ENCODE results near the gene SEC11A.
"Not testable (repeated sequence)": the region's sequence is repeated elsewhere in the genome, so short reads cannot be mapped to it uniquely, and the experiment has no call there.

The SEC11A gene

GRCh38 chr15:84716036-84716732, at the start of gene SEC11A:
SEC11A (minus strand) TSS chr15:84716139; CDS start chr15:84716075, 64 bp downstream.
- peak; percentile 97 for DNase-seq

DNA sequence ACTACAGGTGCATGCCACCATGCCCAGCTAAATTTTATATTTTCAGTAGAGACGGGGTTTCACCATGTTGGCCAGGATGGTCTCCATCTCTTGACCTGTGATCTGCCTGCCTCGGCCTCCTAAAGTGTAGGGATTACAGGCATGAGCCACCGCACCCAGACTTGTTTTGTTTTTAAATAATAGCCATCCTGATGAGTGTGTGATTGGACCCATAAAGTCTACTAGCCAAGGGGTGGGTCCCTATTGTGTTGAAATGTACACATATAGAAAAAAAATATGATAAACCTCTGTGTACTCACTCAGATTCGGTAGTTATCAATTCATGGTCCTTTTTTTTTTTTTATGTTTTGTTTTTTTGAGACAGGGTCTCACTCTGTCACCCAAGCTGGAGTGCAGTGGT, 49.7 kb upstream of the SEC11A start:
- DNase-seq = no peak

GRCh38 chr15:84764989-84765388, 49.0 kb upstream of the SEC11A start:
- DNase-seq = no peak

DNA sequence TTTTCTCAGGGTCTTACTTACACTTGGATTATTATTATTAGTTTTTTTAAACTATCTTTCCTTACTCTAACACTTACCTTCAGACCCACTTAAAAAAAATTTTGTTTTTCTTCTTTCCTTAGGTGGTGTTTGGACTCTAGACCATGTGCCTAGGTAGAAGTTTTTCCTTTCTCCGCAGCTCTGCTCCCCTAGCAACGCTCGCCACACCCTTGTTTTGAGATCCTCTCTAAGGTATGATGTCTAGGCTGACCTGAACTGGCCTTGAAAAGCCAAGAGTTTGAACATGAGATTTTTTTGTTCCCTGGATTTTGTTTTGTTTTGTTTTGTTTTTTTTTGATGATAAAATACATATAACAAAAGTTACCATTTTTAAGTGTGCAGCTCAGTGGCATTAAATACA, 48.6 kb upstream of the SEC11A start:
- DNase-seq = no peak

DNA sequence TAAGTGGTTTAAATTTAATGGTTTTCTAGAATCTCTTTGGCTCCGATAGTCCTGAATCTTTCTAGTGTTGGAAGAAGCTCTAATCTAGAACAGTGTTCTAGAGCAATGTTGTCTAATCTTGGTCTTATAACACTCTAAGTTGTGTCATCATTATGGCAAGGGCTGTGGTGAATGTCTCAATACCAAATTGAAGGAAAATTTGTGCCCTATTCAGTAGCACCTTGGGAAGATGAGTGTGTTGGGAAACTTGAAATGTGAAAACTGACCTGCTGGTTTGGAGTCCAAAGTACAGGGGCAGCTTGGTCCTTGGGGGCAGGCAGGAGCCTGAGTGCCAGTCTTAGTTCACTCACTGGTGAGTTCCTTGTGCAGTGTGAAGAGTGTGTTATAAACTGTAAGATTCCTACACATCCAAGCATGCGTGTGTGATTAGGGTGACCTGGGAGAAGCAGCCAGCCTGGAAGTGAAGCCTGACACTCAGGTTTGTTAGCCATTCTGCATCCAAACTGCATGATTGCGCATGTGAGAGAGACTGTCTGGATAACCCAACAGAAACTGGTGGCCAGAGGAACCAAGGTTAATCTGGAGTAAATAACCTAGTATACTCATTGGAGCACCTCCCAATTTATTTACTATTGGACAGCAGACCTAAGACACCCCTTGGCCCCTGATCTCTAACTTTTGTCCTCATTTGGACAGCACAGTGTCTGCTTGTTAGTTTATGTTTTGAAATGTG, 47.1 kb upstream of the SEC11A start:
- no peak for DNase-seq

DNA sequence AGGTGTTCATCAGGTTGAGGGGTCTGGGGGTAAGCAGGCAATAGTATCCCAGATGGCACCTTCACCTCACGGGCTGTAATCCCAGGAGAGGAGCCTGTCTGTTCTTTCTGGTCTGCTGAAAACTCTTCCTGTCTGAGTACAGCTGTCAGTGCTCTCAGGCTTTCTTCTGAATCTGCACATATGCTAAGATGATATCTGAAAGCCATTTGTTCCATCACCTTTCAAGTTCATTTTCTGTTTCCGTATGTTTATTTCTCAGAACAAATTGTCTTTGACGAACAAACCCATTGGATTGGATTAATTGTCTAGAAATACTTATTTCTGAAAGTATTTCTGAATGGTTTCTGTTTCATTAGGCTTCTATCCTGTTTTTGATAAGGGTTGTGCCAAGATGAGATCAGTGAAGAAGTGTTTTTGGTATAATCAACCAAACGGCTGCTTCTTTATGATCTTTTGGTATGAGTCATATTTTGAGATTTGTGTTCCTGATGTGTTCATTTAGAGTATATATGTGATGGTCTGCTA, 45.7 kb upstream of the SEC11A start:
- DNase-seq = no peak

DNA sequence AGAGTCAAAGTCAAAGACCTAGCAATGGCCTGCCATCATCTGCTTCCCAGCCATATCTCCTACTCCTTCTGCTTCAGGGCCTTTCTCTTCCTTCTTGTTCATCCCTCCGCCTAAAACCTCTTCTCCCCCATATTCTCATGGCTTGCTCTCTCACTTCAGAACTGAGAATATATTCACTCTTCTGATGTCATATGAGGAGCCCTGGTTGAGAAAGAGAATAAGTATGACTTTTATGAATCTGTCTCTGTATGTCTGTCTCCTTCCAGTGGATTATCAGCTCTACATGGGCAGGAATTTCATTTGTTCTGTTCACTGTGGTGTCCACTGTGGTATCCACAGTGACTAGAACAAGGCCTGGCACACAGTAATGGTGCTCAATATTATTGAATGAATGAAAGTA, 44.3 kb upstream of the SEC11A start:
- no peak for DNase-seq

DNA sequence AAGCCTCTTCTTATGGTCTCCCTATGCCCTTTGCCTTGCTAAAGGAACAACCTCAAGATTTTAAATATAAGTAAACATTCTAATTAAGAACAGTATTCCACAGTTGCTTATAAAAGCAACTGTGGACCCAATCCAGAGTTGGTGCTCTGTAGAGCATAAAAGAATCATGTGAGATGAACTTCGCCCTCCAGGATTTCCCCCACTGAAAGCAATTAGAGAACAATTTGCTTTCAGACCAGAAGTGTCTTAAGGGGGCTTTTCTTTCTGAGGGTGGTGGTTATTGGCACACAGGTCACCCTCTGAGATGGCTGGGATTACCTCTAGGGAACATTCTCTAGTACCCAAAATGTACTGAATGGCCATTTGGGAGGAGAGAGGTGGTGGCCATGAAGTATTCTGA, 43.1 kb upstream of the SEC11A start:
- no peak for DNase-seq

GRCh38 chr15:84755736-84756527, 40.0 kb upstream of the SEC11A start:
- no peak for DNase-seq

DNA sequence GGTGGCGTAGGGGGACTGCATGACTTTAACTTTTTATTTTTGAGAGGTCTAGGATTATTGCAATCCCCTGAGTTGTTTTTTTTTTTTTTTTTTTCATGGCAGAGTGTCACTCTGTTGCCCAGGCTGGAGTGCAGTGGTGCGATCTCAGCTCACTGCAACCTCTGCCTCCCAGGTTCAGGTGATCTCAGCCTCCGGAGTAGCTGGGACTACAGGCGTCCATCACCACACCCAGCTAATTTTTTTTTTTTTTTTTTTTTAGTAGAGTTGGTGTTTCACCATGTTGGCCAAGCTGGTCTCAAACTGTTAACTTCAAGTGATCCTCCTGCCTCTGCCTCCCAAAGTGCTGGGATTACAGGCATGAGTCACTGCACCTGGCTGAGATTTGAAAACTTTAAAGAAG, 39.0 kb upstream of the SEC11A start:
- DNase-seq = not testable (repeated sequence)

- DNase-seq = no peak
These were observed 36.8 kb upstream of the SEC11A start for GRCh38 chr15:84752700-84753099.

DNA sequence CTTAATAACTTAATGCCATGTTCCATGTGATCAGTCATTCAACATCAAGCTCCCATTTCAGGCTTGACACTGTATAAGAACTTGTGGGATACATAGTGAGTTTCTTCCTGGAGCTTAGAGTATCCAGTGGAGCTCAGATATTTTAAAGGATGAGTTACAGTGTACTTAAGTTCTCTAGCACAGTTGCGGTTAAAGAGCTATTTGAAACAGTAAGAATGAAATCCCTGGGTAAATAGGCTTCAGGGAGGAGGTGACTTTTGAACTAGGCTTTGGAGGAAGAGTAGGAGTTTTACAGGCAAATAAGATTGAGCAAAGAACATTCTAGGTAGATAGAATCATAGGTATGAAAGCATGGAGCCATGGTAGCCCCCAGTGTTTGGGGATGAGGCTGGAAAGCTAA, 36.3 kb upstream of the SEC11A start:
- no peak for DNase-seq

DNA sequence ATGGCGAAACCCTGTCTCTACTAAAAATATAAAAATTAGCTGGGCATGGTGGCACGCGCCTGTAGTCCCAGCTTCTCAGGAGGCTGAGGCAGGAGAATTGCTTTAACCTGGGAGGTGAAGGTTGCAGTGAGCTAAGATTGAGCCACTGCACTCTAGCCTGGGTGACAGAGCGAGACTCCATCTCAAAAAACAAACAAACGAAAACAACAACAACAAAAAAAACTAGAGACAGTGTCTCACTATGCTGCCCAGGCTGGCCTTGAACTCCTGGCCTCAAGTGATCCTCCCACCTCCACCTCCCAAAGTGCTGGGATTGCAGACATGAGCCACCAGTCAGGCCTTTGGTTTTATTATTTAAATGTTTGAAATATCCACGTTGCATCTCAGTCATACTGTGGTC, 35.8 kb upstream of the SEC11A start:
- not testable (repeated sequence) for DNase-seq

DNA sequence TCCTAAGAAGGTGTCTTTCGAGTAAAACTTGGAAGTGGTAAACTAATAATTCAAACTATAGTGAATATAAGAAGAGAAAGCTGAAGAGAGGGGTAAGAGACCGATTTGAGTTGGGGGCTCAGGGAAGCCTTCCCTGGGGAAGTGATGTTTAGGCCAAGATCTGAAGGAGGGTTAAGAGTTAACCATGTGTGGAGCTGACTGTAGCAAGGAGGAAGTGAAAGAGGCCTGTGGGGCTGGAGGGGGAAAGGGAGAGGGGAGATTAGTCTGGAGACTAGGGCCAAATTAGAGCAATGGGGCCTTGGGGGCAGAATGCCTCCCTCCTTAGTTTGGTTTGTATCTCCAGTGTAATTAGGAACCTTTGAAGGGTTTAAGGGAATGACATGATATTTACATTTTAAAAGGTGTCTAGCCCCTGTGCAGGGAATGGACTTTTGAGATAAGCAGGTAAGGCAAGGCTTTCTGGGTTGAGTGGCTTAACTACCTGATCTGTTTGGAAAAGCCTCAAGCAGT, 34.7 kb upstream of the SEC11A start:
- DNase-seq = no peak

DNA sequence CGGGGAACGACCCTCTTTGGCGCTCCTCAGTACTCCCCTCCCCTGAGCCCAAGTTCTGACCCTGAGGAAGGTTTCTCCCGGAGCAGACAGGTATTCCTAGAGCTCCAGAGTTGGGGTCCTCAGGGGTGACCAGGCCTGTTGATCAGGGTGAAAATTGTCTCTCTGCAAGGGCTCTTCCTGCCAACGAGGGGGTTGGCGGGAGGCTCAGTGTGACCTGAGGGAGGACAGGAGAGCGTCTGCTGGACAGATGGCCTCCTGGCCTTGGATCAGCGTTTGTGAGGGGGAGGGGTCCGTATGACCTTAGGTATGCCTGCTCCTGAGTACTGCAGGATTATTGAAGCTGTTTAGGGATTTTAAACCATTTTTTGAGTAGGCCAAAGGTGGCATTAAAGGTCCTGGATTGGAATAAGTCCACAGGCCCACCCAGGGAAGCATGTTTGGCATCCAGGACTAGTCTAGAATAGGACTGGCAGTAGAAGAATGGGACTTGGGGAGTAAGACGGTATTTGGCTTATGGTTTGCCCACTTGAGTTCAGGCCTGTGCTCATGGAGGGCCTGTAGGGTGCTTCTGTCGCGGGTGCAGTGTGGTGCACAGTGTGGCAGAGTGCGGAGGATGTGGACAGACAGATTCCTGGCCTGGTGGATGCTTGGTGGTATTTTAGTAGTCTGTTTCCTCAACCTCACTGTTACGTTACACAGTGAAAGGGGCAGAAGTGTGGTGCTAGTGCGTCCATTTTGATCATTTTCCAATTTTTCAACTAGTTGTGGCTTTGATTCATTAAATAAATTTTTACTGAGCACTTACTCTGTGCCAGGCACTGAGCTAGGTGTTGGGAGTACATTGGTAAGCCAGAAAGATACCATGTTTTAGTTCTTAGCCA, 33.4 kb upstream of the SEC11A start:
- DNase-seq = no peak

DNA sequence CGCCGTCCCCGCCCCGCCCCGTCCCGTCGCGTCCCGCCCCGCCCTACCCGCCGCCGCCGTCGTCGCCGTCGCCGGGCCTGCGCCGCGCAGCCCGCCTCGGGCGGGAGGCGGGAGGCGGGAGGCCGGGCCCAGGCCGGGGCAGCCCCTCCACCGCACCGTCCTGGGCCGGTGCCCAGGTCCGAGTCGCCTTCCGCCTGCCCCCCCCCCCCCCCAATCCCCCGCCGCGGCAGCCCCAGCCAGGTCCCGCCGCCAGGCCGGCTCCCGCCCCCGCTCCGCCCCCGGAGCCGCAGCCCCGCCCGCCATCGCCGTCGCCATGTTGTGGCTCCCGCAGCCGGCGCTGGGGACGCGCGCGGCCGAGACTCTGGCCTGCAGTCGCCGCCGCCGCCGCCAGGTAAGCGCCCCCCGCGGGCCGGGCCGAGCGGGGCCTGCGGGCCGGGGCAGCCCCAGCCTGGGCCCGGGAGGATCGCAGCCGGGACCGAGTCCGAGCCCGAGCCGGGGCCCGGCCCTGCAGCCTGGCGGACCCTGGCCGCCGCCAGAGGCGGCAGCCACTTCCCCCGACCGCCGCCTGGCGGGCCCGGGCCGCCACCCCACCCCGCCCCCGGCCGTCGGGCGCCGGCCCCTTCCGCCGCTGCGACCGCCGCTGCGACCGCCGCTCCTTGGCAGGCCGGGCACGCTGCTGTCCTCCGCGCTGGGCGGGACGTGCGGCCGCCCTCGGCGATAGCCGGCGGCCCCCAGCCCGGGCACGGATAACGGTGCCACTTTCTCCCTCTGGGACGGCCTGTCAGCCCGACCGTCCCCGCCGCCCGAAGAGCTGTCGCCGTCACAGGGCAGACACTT, 32.6 kb upstream of the SEC11A start, which contains the start of gene ZNF592:
TSS of gene ZNF592 (plus strand) at position 319 of the 837 bp plus-strand sequence. CDS start 34,084 bp downstream, outside the sequence.
- peak; percentile 93 for DNase-seq

DNA sequence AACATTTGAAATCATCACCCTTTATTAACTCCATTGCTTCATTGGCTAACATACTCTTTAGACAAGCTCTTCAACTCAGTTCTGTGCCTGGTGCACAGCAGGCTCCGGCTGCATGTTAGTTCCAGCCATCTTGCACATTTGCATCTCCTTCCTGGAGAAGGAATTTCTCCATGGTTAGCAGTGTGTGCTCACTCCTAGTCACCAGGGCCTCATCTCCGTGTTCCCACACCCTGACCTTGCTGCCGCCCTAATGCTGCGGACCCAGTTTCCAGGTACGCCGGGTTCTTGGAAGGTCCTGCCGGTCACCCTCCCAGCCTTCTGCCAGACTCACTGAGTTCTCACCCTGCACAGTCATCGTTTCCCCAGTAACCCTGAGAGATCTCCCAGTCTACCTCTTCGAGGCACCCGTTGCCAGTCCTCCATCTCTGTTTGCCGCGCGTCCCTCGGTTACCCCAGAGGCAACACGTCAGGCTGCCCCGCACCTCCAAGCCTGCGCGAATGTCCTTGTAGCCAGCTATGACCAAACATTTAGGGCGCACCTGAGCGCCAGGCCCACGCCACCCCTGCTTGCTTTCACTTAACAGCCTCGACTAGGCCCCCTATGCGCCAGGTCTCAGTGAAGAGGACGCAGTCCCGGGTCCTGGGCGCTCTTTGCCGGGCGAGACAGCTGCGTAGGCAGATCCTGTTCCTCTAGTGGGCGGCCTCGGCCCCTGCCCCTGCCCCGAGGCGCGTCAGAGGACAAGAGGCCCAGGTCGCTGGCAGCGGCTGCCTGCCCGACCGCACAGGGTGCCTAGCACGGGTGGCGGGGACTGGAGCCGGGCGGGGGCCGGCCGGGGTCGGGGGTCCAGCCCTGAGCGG, 31.7 kb upstream of the SEC11A start:
- peak; percentile 89 for DNase-seq

- DNase-seq = no peak
These were observed 25.2 kb upstream of the SEC11A start for GRCh38 chr15:84741121-84741520.

DNA sequence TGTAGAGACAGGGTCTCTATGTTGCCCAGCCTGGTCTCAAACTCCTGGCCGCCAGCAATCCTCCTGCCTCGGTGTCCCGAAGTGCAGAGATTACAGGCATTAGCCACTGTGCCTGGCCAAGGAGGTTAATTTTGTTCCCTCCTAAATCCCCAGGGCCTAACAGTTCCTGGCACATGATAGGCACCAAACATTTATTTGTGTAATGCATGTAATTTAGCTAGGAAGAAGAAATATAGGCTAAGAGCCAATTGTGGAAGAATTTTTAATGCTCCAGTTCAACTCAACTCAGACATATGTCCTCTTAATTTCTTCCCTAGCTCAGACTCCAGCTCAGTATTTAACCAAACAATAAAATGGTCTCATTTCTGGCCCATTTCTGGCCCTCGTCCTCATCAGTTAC, 24.8 kb upstream of the SEC11A start:
- no peak for DNase-seq

DNA sequence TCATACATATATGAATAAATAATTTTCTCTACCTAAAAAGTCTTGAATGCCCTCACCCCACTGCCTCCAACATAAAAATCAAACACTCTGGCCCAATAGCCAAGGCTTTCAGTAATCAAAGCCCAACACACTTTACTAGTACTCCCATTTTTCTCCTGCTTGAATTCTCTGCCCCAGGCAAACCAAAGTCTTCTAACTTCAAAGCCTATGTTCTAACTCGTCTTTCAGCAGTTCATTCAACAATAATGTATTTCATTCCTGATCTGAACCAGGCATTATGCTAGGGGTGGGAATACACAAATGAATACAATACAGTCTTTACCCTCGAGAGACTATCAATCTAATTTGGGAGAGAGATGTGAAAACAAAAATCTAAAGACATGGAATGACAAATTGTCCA, 21.1 kb upstream of the SEC11A start:
- DNase-seq = no peak

Measured in right forelimb (tissue), 1 donor.